GM19025 (cell line): ENCODE results near the gene GALNT2.

Source experiments
- ATAC-seq: cut with Tn5 transposase; IDR thresholded peaks from one replicate; pipeline ENCODE4 v1.9.1; 2021; ENCODE audit warnings: mild to moderate bottlenecking, low read depth, moderate library complexity; ENCODE audit not compliant: unreplicated experiment

The GALNT2 gene

GRCh38 chr1:230303822-230304221 lies 236.8 kb downstream of the GALNT2 start:
- ATAC-seq: no peak

- peak; percentile 70 for ATAC-seq
Observed at GRCh38 chr1:230306169-230306568, 239.1 kb downstream of the GALNT2 start.

- ATAC-seq: no peak
Observed at GRCh38 chr1:230307213-230307612, 240.2 kb downstream of the GALNT2 start.

- no peak for ATAC-seq
Observed at GRCh38 chr1:230308039-230308438, 241.0 kb downstream of the GALNT2 start.

GRCh38 chr1:230308821-230309220 lies 241.8 kb downstream of the GALNT2 start:
- no peak for ATAC-seq

- ATAC-seq: no peak
Observed at GRCh38 chr1:230309646-230310177, 242.7 kb downstream of the GALNT2 start.

GRCh38 chr1:230310381-230311163 lies 243.5 kb downstream of the GALNT2 start:
- no peak for ATAC-seq

GRCh38 chr1:230312676-230313075 lies 245.6 kb downstream of the GALNT2 start:
- ATAC-seq: no peak

GRCh38 chr1:230313453-230314141 lies 246.6 kb downstream of the GALNT2 start:
- ATAC-seq: no peak

GRCh38 chr1:230314142-230314470 lies 247.1 kb downstream of the GALNT2 start:
- ATAC-seq: no peak

- ATAC-seq: no peak
Observed at GRCh38 chr1:230315099-230315498, 248.1 kb downstream of the GALNT2 start.

- ATAC-seq: no peak
Observed at GRCh38 chr1:230316864-230317745, 250.1 kb downstream of the GALNT2 start.

- ATAC-seq: no peak
Observed at GRCh38 chr1:230317823-230318819, 251.1 kb downstream of the GALNT2 start.

GRCh38 chr1:230319014-230319747 lies 252.1 kb downstream of the GALNT2 start:
- ATAC-seq: no peak

GRCh38 chr1:230320804-230321203 lies 253.8 kb downstream of the GALNT2 start:
- ATAC-seq: no peak

- no peak for ATAC-seq
Observed at GRCh38 chr1:230321341-230321740, 254.3 kb downstream of the GALNT2 start.

GRCh38 chr1:230321741-230322420 lies 254.8 kb downstream of the GALNT2 start:
- ATAC-seq: no peak

- ATAC-seq: no peak
Observed at GRCh38 chr1:230322421-230322756, 255.4 kb downstream of the GALNT2 start.
